ENCODE data around the gene DSCAM. TPM values are rescaled to one million over a fixed set of nuclear protein-coding genes. Genes with fewer than 3 reads are reported as not detected.
A peak's percentile ranks its signal among the peaks of the same experiment; 100 is the strongest.

The DSCAM gene
- total RNA-seq, 6 experiments from 2014 or later: 1.0 to 1.3 (median 1.1) TPM

- H3K27ac Mint-ChIP-seq: no peak overlapping the region; the same call in 1 of the 2 replicates
- TF ChIP-seq CTCF (IDR thresholded peaks at IDR 0.05): no peak
- H3K4me3 Mint-ChIP-seq: no peak overlapping the region
- H3K36me3 Mint-ChIP-seq (ENCODE audit: low read depth): no peaks in the 10 kb centered on the region
- H3K9me3 Mint-ChIP-seq: peaks cover 13% of the 10 kb centered on the region; the same call in 1 of the 2 replicates
- H3K27me3 Mint-ChIP-seq (ENCODE audit: insufficient read depth): no peaks in the 10 kb centered on the region
- DNase-seq: no peak
- peaks cover 54% of the 10 kb centered on the region for H3K4me1 Mint-ChIP-seq (ENCODE audit: low read depth)
Measured at GRCh38 chr21:40672602-40673001, 174.4 kb downstream of the DSCAM start.

- Mint-ChIP-seq H3K27me3 (ENCODE audit: insufficient read depth) (no peaks in the 10 kb centered on the region), H3K27ac (0 out of 2 replicates have a peak overlapping the region, but pooled peaks have one; percentile 29), H3K9me3 (peaks cover 16% of the 10 kb centered on the region; the same call in 1 of the 2 replicates), H3K4me1 (ENCODE audit: low read depth) (peaks cover 61% of the 10 kb centered on the region), H3K4me3 (peak overlapping the region; percentile 52; the same call in 1 of the 2 replicates), H3K36me3 (ENCODE audit: low read depth) (no peaks in the 10 kb centered on the region)
- peak; percentile 56 for DNase-seq
- TF ChIP-seq CTCF (IDR thresholded peaks at IDR 0.05): no peak
Measured at GRCh38 chr21:40671716-40672115, 175.2 kb downstream of the DSCAM start.

- H3K27me3 Mint-ChIP-seq (ENCODE audit: insufficient read depth): peaks cover 3% of the 10 kb centered on the region; the same call in 1 of the 2 replicates
- H3K9me3 Mint-ChIP-seq: peaks cover 25% of the 10 kb centered on the region
- no peak for TF ChIP-seq CTCF (IDR thresholded peaks at IDR 0.05)
- peak overlapping the region; percentile 35 for H3K4me3 Mint-ChIP-seq
- peak overlapping the region; percentile 65 for H3K27ac Mint-ChIP-seq
- peaks cover 56% of the 10 kb centered on the region for H3K4me1 Mint-ChIP-seq (ENCODE audit: low read depth)
- peak; percentile 12 for DNase-seq
- peaks cover 8% of the 10 kb centered on the region; the same call in 1 of the 2 replicates for H3K36me3 Mint-ChIP-seq (ENCODE audit: low read depth)
Measured at GRCh38 chr21:40668555-40669275, 178.2 kb downstream of the DSCAM start.

- Mint-ChIP-seq H3K4me3 (no peak overlapping the region), H3K36me3 (ENCODE audit: low read depth) (peaks cover 8% of the 10 kb centered on the region; the same call in 1 of the 2 replicates), H3K27ac (peak overlapping the region; percentile 65), H3K9me3 (peaks cover 22% of the 10 kb centered on the region), H3K27me3 (ENCODE audit: insufficient read depth) (peaks cover 3% of the 10 kb centered on the region; the same call in 1 of the 2 replicates), H3K4me1 (ENCODE audit: low read depth) (peaks cover 50% of the 10 kb centered on the region)
- DNase-seq: peak; percentile 51
- TF ChIP-seq CTCF (IDR thresholded peaks at IDR 0.05): no peak
Measured at GRCh38 chr21:40667967-40668366, 179.0 kb downstream of the DSCAM start.

- no peak for DNase-seq
- peaks cover 23% of the 10 kb centered on the region; the same call in 1 of the 2 replicates for H3K9me3 Mint-ChIP-seq
- H3K4me1 Mint-ChIP-seq (ENCODE audit: low read depth): peaks cover 26% of the 10 kb centered on the region
- H3K36me3 Mint-ChIP-seq (ENCODE audit: low read depth): peaks cover 13% of the 10 kb centered on the region; the same call in 1 of the 2 replicates
- H3K27ac Mint-ChIP-seq: no peak overlapping the region
- peaks cover 3% of the 10 kb centered on the region; the same call in 1 of the 2 replicates for H3K27me3 Mint-ChIP-seq (ENCODE audit: insufficient read depth)
- H3K4me3 Mint-ChIP-seq: no peak overlapping the region
- no peak for TF ChIP-seq CTCF (IDR thresholded peaks at IDR 0.05)
Measured at GRCh38 chr21:40662889-40663288, 184.1 kb downstream of the DSCAM start.

Data from HFFc6 (cell line).